ENCODE results near the gene FOXJ2.

The FOXJ2 gene

GRCh38 chr12:8036346-8036745, 3.8 kb downstream of the FOXJ2 start:
- peaks cover 63% of the 10 kb centered on the region for H3K4me1 Mint-ChIP-seq
- no peaks in the 10 kb centered on the region for H3K9me3 Mint-ChIP-seq
- H3K27me3 Mint-ChIP-seq, result no peaks in the 10 kb centered on the region
- H3K4me3 Mint-ChIP-seq, result no peak overlapping the region
- H3K27ac Mint-ChIP-seq, result no peak overlapping the region
- no peak for DNase-seq
- CTCF ChIA-PET, result no interaction called here
- H3K36me3 Mint-ChIP-seq, result peaks cover 20% of the 10 kb centered on the region

- no peaks in the 10 kb centered on the region for H3K27me3 Mint-ChIP-seq
Measured at GRCh38 chr12:8037046-8037663, 4.6 kb downstream of the FOXJ2 start.

GRCh38 chr12:8037947-8038346, 5.4 kb downstream of the FOXJ2 start:
- Mint-ChIP-seq H3K36me3 (peaks cover 32% of the 10 kb centered on the region), H3K4me1 (peaks cover 58% of the 10 kb centered on the region), H3K9me3 (no peaks in the 10 kb centered on the region), H3K27me3 (no peaks in the 10 kb centered on the region), H3K27ac (no peak overlapping the region), H3K4me3 (peak overlapping the region; percentile 35)
- DNase-seq, result no peak
- CTCF ChIA-PET, result interaction anchor here (0.6 to 3.1 kb wide), 8 partner anchors 9 to 200 kb away, joined by 3 to 21 read pairs (median 4); no protein-coding TSS in a partner anchor

More at GRCh38 chr12:8037046-8037663, 4.6 kb downstream of the FOXJ2 start:
- peaks cover 58% of the 10 kb centered on the region for H3K4me1 Mint-ChIP-seq
- no peak for DNase-seq
- H3K4me3 Mint-ChIP-seq, result peak overlapping the region; percentile 1
- H3K9me3 Mint-ChIP-seq, result no peaks in the 10 kb centered on the region
- CTCF ChIA-PET, result interaction anchor here (0.8 to 3.1 kb wide), 4 partner anchors 10 to 104 kb away, joined by 3 to 21 read pairs (median 9); no protein-coding TSS in a partner anchor
- H3K27ac Mint-ChIP-seq, result peak overlapping the region; percentile 26
- peaks cover 25% of the 10 kb centered on the region for H3K36me3 Mint-ChIP-seq

- Mint-ChIP-seq H3K4me1 (peaks cover 54% of the 10 kb centered on the region), H3K27ac (no peak overlapping the region), H3K9me3 (no peaks in the 10 kb centered on the region), H3K36me3 (peaks cover 35% of the 10 kb centered on the region), H3K4me3 (peak overlapping the region; percentile 35), H3K27me3 (no peaks in the 10 kb centered on the region)
- peak; percentile 63 for DNase-seq
- CTCF ChIA-PET, result interaction anchor here (0.8 to 3.1 kb wide), 7 partner anchors 8 to 199 kb away, joined by 3 to 21 read pairs (median 6); no protein-coding TSS in a partner anchor
Measured at GRCh38 chr12:8038659-8039114, 6.2 kb downstream of the FOXJ2 start.

GRCh38 chr12:8040791-8041190, 8.3 kb downstream of the FOXJ2 start:
- CTCF ChIA-PET, result interaction anchor here (0.6 to 1.9 kb wide), 2 partner anchors 37 to 181 kb away, joined by 3 to 9 read pairs; no protein-coding TSS in a partner anchor

GRCh38 chr12:8045952-8046944, 13.7 kb downstream of the FOXJ2 start:
- peaks cover 72% of the 10 kb centered on the region for H3K36me3 Mint-ChIP-seq
- peaks cover 9% of the 10 kb centered on the region for H3K4me1 Mint-ChIP-seq
- CTCF ChIA-PET, result interaction anchor here (0.6 to 9.1 kb wide), 15 partner anchors 8 to 191 kb away, joined by 3 to 136 read pairs (median 3); partner anchors contain the start of gene C3AR1
- no peak overlapping the region for H3K27ac Mint-ChIP-seq
- no peaks in the 10 kb centered on the region for H3K27me3 Mint-ChIP-seq
- no peak overlapping the region for H3K4me3 Mint-ChIP-seq
- no peaks in the 10 kb centered on the region for H3K9me3 Mint-ChIP-seq
- peak; percentile 89 for DNase-seq

More at GRCh38 chr12:8040791-8041190, 8.3 kb downstream of the FOXJ2 start:
- H3K27me3 Mint-ChIP-seq, result no peaks in the 10 kb centered on the region
- no peaks in the 10 kb centered on the region for H3K9me3 Mint-ChIP-seq
- no peak for DNase-seq
- peaks cover 43% of the 10 kb centered on the region for H3K36me3 Mint-ChIP-seq
- peaks cover 34% of the 10 kb centered on the region for H3K4me1 Mint-ChIP-seq
- H3K27ac Mint-ChIP-seq, result no peak overlapping the region
- no peak overlapping the region for H3K4me3 Mint-ChIP-seq

- H3K36me3 Mint-ChIP-seq, result peaks cover 68% of the 10 kb centered on the region
- H3K27ac Mint-ChIP-seq, result no peak overlapping the region
Measured at GRCh38 chr12:8047842-8048241, 15.3 kb downstream of the FOXJ2 start.

GRCh38 chr12:8048906-8049305, 16.4 kb downstream of the FOXJ2 start:
- Mint-ChIP-seq H3K4me3 (no peak overlapping the region), H3K9me3 (no peaks in the 10 kb centered on the region), H3K36me3 (peaks cover 69% of the 10 kb centered on the region), H3K27ac (no peak overlapping the region), H3K4me1 (peaks cover 9% of the 10 kb centered on the region), H3K27me3 (no peaks in the 10 kb centered on the region)
- CTCF ChIA-PET, result interaction anchor here (1.1 to 9.1 kb wide), 3 partner anchors 11 to 30 kb away, joined by 3 to 136 read pairs (median 3); no protein-coding TSS in a partner anchor
- no peak for DNase-seq

More at GRCh38 chr12:8047842-8048241, 15.3 kb downstream of the FOXJ2 start:
- Mint-ChIP-seq H3K4me1 (peaks cover 9% of the 10 kb centered on the region), H3K9me3 (no peaks in the 10 kb centered on the region), H3K27me3 (no peaks in the 10 kb centered on the region), H3K4me3 (no peak overlapping the region)
- CTCF ChIA-PET, result interaction anchor here (0.9 to 9.1 kb wide), 5 partner anchors 10 to 31 kb away, joined by 3 to 136 read pairs (median 3); no protein-coding TSS in a partner anchor
- no peak for DNase-seq

GRCh38 chr12:8050600-8051250, 18.2 kb downstream of the FOXJ2 start:
- no peaks in the 10 kb centered on the region for H3K27me3 Mint-ChIP-seq
- no peak for DNase-seq
- H3K27ac Mint-ChIP-seq, result no peak overlapping the region
- CTCF ChIA-PET, result interaction anchor here (1.0 to 9.1 kb wide), 3 partner anchors 12 to 28 kb away, joined by 3 to 136 read pairs (median 4); no protein-coding TSS in a partner anchor
- no peaks in the 10 kb centered on the region for H3K9me3 Mint-ChIP-seq
- H3K4me1 Mint-ChIP-seq, result peaks cover 9% of the 10 kb centered on the region
- peaks cover 72% of the 10 kb centered on the region for H3K36me3 Mint-ChIP-seq
- H3K4me3 Mint-ChIP-seq, result no peak overlapping the region

- H3K9me3 Mint-ChIP-seq, result no peaks in the 10 kb centered on the region
- no peaks in the 10 kb centered on the region for H3K4me1 Mint-ChIP-seq
- DNase-seq, result no peak
- no peak overlapping the region for H3K4me3 Mint-ChIP-seq
- no peaks in the 10 kb centered on the region for H3K27me3 Mint-ChIP-seq
- peaks cover 54% of the 10 kb centered on the region for H3K36me3 Mint-ChIP-seq
- CTCF ChIA-PET, result interaction anchor here (1.7 kb wide), 1 partner anchor 25 kb away, joined by 8 read pairs; no protein-coding TSS in a partner anchor
- no peak overlapping the region for H3K27ac Mint-ChIP-seq
Measured at GRCh38 chr12:8052679-8053078, 20.2 kb downstream of the FOXJ2 start.

GRCh38 chr12:8054816-8055215, 22.3 kb downstream of the FOXJ2 start:
- Mint-ChIP-seq H3K27ac (no peak overlapping the region), H3K27me3 (no peaks in the 10 kb centered on the region), H3K9me3 (no peaks in the 10 kb centered on the region), H3K36me3 (peaks cover 34% of the 10 kb centered on the region), H3K4me3 (no peak overlapping the region), H3K4me1 (no peaks in the 10 kb centered on the region)
- CTCF ChIA-PET, result no interaction called here
- no peak for DNase-seq

- Mint-ChIP-seq H3K36me3 (peaks cover 23% of the 10 kb centered on the region), H3K27ac (no peak overlapping the region), H3K4me1 (no peaks in the 10 kb centered on the region), H3K27me3 (no peaks in the 10 kb centered on the region), H3K9me3 (no peaks in the 10 kb centered on the region), H3K4me3 (no peak overlapping the region)
- no peak for DNase-seq
- CTCF ChIA-PET, result interaction anchor here (1.1 kb wide), 1 partner anchor 9 kb away, joined by 3 read pairs; no protein-coding TSS in a partner anchor
Measured at GRCh38 chr12:8057306-8057705, 24.8 kb downstream of the FOXJ2 start.

GRCh38 chr12:8057839-8058238, 25.3 kb downstream of the FOXJ2 start:
- Mint-ChIP-seq H3K9me3 (no peaks in the 10 kb centered on the region), H3K27ac (no peak overlapping the region), H3K36me3 (peaks cover 19% of the 10 kb centered on the region), H3K27me3 (no peaks in the 10 kb centered on the region), H3K4me1 (no peaks in the 10 kb centered on the region), H3K4me3 (no peak overlapping the region)
- CTCF ChIA-PET, result interaction anchor here (1.1 to 3.5 kb wide), 3 partner anchors 10 to 20 kb away, joined by 3 to 16 read pairs (median 8); no protein-coding TSS in a partner anchor
- DNase-seq, result no peak
